Umbilical cord (tissue), 2 donors: Measurements from ENCODE around the gene HNRNPA3. TPM values are rescaled to one million over a fixed set of nuclear protein-coding genes. Genes with fewer than 3 reads are reported as not detected.
A peak's percentile ranks its signal among the peaks of the same experiment; 100 is the strongest.
"Not testable (repeated sequence)": the region's sequence is repeated elsewhere in the genome, so short reads cannot be mapped to it uniquely, and the experiment has no call there.

Source experiments
- DNase-seq: peaks from one replicate; pipeline ENCODE4 v3.0.0-alpha.2; 2015; ENCODE audit warnings: low spot score
- total RNA-seq: library from RNA; depleted of rRNA; stranded (reverse); fragments of >200 nt; gene quantifications from one replicate; pipeline ENCODE4 v1.2.3, GENCODE V29; 2014; ENCODE audit warnings: low replicate concordance; ENCODE audit not compliant: insufficient read depth

The HNRNPA3 gene
- total RNA-seq, 1 donor from 2014 or later, result 46.7 TPM

GRCh38 chr2:177232098-177232704, 19.6 kb downstream of the HNRNPA3 start:
- DNase-seq, result no peak

DNA sequence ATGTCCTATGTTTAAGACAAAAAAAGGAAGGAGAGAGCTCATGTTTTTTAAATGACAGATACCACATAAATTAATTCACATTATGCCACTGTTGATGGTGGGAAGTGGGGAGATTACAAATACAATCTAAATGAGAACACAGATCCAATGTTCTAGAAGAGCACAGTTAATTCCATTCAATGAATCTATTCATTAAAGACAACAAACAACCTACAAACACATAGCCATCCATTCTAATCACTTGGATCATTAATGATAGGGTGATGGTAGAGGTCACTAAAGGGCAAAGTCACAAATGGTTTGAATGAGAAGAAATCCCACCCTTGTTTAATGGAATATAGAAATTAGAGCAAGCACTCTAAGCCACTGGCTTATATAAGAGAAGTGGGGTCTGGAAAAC, 21.7 kb downstream of the HNRNPA3 start:
- DNase-seq, result no peak

DNA sequence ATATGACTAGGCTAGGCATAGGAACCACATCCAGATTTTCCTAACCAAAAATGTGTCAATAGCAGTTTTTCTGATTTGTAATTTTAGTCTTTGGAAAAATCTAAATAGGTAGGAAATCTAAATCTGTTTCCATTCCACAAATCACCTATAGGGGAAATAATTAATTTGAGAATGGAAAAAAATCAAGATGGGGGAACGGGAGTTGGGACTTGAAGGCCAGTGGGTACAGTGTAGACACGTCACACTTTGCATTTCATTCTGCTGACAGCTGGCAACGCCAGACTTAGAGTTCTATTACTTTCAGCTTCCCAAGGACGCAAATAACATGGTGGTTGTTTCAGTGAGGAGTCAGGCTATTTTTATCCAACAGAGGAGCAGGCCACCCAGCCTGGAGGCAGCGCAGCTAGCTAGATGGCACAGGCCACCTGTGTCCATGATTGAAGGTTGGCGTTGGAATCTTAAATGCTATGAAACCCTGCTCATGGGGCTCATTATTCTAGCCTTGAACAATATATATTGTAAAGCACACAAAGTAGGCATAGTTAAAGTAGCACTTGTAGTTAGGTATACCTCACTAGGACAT, 23.4 kb downstream of the HNRNPA3 start:
- DNase-seq, result no peak

- no peak for DNase-seq
Measured at GRCh38 chr2:177237932-177238331, 25.3 kb downstream of the HNRNPA3 start.

DNA sequence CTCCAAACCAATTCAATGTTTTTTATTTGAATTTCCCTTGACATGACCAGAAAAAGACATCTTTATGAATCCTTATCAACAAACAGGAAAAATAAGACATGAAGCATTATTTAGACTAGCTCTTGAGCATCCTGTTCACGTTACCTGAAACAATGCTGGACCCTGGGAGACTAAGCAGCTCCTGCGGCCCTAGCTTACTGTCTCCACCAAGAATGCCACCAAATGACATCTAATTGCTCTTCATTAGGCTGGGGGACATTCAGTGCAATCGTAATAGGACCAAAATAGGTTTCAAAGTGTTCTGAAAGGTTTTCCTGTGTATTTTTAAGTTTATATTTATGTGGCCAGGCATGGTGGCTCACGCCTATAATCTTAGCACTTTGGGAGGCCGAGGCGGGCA, 26.5 kb downstream of the HNRNPA3 start:
- DNase-seq, result no peak

GRCh38 chr2:177239932-177240630, 27.5 kb downstream of the HNRNPA3 start:
- peak; percentile 73 for DNase-seq

DNA sequence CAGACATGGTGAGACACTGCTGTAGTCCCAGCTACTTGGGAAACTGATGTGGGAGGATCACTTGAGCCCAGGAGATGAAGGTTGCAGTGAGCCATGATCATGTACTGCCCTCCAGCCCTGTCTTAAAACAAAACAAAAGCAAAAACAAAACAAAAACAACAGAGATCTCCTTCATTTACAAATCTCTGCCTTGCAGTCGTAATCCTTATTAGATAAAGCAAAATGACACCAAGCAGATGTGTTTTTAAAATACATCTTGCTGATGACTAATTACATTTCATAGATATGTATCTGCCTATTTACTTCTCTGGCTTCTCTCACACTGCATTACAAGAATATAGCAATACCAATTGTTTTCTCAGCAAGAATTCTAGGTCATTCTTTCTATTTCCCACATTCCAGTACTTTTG, 29.1 kb downstream of the HNRNPA3 start:
- no peak for DNase-seq

DNA sequence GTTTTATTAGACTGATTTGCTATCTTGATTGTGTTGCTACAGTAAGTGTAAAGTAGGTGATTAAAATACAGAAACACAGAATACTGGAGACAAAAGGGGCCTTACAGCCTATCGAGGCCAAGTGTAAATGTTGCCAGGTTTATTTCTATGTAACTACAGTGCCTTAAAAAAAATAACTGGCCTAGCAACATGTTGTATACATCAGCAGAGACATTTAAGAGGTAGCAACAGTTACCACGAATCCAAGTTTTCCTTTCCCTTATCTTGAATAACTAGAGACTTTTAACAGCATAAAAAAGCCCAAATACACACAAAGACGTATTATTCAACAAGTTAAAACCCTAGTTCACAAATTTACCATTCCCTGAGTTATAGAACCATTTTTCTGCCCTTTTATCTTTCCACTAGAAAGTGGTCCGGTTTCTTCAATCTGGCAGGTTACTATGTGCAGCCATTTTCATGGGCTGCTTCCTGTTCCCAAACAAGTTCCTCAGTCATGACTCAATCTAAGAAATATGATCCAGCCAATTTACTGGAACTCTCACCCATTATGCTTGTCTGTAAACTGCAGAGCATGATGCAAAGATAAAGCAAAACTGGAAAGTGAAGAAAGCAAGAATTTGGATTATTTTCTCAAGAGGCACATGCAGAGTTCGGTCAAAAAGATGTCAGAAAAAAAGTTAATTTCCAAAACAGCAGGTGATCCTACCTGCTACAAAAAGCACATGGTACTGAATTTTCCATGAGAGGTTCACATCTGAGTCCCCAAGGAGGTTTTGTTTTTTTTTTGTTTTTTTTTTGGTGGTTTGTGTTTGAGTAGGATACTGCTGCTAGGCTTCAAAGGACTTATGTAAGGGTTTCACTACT, 29.8 kb downstream of the HNRNPA3 start:
- DNase-seq, result peak; percentile 97

DNA sequence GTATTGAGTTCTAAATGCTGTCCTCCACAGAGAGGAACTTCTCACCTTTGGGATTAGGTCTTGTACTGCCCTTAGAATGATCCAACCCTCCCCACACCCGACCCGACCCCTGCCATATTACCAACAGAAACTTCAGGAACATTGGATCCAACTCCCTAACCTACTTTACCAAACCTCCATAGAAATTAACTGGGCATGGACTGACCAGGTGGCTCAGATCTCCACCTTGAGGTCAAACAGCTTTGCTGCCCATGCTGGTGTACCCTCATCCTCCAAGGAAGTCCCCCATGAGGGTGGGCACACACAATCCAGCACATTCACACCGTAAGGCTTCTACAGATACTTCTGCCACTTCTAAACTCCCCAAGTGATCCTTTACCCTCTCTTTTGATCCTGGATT, 30.5 kb downstream of the HNRNPA3 start:
- DNase-seq, result no peak

DNA sequence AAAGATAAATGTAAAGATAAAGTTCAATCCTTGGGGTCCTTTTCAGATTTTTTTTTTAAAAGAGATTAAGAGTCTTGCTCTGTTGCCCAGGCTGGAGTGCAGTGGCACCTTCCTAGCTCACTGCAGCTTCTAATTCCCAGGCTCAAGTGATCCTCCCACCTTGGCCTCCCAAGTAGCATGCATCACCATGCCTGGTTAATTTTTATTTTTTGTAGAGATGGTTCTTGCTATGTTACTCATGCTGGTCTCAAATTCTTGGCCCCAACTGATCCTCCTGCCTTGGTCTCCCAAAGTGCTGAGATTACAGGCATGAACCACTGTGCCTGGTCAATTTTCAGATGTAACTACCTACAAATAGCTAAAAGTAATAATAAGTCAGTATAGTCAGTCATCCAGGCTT, 30.9 kb downstream of the HNRNPA3 start:
- DNase-seq, result no peak

DNA sequence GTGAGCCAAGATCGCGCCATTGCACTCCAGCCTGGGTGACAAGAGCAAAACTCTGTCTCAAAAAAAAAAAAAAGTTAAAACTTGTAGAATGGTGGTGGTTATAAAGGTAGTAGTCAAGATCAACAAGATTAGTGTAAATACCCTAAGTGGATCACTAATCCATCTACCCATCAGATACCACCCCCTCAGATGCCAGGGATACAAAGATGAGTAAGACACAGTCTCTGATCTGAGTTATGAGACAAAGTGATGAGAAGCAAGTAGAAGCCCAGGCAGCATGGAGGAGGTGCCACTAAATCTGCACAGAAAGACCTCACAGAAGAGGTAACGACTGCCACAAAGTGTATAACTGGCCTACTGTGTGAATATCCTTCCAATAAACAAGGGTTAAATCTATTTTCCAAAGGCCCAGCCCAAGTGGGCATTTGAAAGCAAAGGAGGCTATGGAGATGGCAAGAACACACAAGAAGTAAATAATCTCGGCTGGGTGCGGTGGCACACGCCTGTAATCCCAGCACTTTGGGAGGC, 31.7 kb downstream of the HNRNPA3 start:
- DNase-seq, result no peak

- DNase-seq, result peak; percentile 83
Measured at GRCh38 chr2:177245010-177245422, 32.4 kb downstream of the HNRNPA3 start.

DNA sequence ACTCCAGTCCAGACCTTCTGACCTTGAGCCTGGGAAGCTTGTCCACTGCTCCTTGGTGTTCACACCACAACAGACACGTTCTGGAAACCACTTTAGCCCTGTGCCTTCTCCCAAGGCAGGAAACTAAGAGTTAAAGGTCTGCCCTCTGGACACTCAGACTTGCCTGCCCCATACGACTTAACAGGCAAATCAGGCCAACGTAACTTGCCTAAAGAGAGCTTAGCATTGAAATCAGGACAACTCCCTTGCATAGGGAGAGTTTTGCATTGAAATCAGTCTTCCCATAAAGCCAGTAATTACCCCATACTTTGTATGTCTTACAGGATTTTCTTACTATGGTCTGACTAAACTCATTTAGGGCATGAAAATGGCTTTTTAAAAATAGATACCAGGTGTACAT, 33.4 kb downstream of the HNRNPA3 start:
- DNase-seq, result peak; percentile 71

DNA sequence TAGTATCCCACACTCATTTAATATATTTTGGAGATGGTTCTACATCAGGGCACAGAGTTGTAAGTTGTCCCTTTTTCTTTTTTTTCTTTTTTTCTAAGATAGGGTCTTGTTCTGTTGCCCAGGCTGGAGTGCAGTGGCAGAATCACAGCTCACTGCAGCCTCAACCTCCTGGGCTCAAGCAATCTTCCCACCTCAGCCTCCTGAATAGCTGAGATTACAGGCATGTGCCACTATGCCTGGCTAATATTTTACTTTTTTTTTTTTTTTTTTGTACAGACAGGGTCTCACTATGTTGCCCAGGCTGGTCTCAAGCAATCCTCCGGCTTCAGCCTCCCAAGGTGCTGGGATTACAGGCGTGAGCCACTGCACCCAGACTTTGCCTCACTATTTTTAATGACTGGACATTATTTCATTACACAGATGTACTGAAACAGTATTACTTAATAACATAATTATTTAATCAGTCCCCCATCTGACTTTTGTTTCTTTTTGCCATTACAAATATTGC, 34.0 kb downstream of the HNRNPA3 start:
- not testable (repeated sequence) for DNase-seq

- DNase-seq, result no peak
Measured at GRCh38 chr2:177247693-177248262, 35.2 kb downstream of the HNRNPA3 start.

DNA sequence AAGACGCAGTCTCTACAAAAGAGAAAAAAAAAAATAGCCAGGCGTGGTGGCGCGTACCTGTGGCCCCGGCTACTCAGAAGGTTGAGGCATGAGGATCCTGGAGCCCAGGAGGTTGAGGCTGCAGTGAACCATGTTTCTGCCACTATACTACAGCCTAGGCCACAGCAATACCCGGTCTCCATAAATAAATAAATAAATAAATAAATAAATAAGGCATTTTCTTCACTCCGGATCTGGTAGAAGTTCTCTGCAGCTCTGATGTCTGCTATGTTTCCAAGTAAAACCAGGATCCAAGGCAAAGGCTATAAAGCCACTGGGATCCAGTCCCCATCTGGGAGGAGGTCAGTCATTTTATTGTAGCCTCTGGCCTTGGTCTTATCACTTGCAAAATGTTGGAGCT, 36.4 kb downstream of the HNRNPA3 start:
- DNase-seq, result no peak

DNA sequence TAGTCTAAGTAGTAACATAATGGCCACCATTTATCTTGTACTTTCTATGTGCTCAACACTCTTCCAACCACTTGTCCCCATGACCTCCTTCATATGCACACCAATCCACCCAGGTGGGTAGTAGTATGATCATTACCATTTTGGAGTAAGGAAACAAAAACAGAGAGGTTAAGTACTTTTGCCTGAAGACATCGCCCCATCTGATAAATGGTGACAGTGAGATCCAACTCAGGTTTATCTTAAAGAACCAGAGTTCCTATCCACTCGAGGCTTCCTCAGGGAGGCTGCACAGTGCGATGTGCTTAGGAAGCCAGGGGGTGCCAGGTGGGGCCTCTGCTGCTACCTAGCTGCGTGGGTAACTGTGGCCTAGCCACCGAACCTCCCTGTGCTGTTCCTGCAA, 37.9 kb downstream of the HNRNPA3 start:
- DNase-seq, result no peak

DNA sequence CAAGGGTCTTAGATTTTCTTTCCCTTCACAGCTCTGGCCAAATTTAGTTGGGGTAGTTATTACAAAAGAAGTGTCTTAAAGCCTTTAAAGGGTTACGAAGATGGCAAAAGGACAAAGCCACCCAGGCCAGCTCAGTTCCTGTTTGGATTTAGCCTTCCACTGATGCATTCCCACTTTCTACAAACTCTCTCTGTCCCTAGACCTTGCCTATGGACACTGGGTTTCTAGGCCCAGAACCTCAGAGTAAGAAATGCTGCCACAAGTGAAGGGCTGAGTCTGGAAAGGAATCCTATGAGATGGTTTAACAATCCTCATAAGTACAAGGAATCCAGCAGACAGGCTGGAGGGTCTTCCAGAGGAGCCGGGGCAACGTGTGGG, 38.6 kb downstream of the HNRNPA3 start:
- no peak for DNase-seq

DNA sequence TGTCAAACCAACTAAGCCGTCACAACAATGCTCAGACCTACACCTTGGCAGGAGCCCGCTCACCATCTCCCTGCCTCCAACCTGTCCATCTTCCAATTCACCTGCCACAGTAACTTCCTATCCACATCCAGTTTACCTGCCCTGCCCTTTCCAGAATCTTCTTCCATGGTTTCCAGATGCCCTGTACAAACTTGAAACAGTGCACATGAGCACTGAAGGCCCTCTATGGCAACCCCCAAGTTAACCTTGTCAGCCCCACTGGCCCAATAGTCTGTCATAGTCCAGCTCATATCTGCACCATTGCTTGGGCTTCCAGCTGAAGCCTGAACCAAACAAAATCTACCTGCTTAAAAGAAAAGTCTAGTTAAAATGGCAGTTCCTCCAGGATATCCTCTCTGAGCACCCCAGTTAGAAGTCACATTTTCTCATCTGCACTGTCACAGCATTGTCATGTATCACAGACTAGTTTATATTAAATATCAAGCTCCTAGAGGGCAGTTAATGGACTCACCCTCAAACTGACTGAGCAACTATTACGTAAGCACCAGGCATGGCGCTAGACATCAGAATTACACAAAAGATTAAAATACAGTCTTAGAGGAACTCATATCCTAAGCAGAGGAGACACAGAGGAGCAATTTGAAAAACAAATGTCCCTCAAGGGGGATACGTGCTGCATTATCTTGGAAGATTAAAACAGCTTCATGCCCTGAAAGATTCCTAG, 40.4 kb downstream of the HNRNPA3 start:
- DNase-seq, result no peak

DNA sequence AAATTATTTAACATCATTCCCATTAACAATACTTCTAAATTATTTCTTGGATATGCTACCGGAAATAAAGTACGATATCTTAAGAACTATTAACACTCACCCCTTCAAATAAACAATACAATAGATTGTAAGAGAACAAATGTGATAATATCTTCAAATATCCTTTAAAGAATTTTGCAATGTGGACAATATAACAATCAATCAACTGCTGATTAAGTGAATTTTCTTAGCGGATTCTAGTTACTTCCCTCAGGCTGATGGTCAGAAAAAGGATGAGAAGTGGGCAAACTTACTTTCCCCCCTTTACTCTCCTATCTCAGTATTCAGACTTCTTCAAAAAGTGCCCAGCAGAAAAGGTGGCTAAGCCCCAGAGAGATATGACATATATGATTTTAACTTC, 41.1 kb downstream of the HNRNPA3 start:
- no peak for DNase-seq
